HCT116 (cell line): ENCODE measurements around the gene SMAD9. TPM values are rescaled to one million over a fixed set of nuclear protein-coding genes. Genes with fewer than 3 reads are reported as not detected.

Experiments used
- ATAC-seq: fragments of 200-7000 bp; cut with Tn5 transposase; 2 replicates; pipeline ENCODE4 v1.9.1; 2020; ENCODE audit warnings: mild to moderate bottlenecking, moderate library complexity
- BruUV-seq: library from RNA; stranded (reverse); fragments of 400-500 nt; replicated peaks from 2 replicates; lab custom pipeline; 2021; lab: Mats Ljungman, UMichigan
- CTCF ChIA-PET: fragments of 300-600 bp; sonication (Branson Sonifier 250); formaldehyde crosslinking; loops from one replicate; lab custom pipeline; 2021; ENCODE audit warnings: antibody characterized with exemption; lab: Charles Lee
- POLR2A ChIA-PET: fragments of 300-600, 350-600 bp; sonication (Branson Sonifier 250); formaldehyde crosslinking; loops from one replicate; lab custom pipeline; 2021; ENCODE audit warnings: antibody characterized with exemption; lab: Charles Lee
- RAD21 ChIA-PET, 2 experiments: fragments of 300-600 bp; sonication (Branson Sonifier 250); formaldehyde crosslinking; loops; one replicate each; lab custom pipeline; 2023; ENCODE audit warnings: low total read pairs in 2 of 2; ENCODE audit not compliant: uncharacterized antibody in 2 of 2, unreplicated experiment in 2 of 2, low non-redundant PET in 1 of 2; lab: Charles Lee
- DNase-seq: peaks from one replicate; pipeline ENCODE4 v3.0.0-alpha.2; 2010; ENCODE audit warnings: low read depth, low spot score
- H2AFZ ChIP-seq: fragments of 200-600 bp; shearing (Covaris generic), sonication (generic); 2 replicates; pipeline ENCODE4 v1.6.1; 2017; ENCODE audit warnings: low read depth, mixed run types, mixed read lengths, antibody characterized with exemption, low read length; ENCODE audit not compliant: poor library complexity, severe bottlenecking
- H3K27ac ChIP-seq: 2 replicates; pipeline ENCODE4 v1.5.1; 2012; ENCODE audit warnings: low read depth, low read length
- H3K27me3 ChIP-seq: fragments of 200-600 bp; sonication (generic); 2 replicates; pipeline ENCODE4 v1.6.1; 2016; ENCODE audit warnings: mixed run types, low read length, mixed read lengths; ENCODE audit not compliant: insufficient read depth
- H3K36me3 ChIP-seq, 2 experiments: fragments of 200-500 bp in 1 of 2; fragments of 200-600 bp in 1 of 2; sonication (Bioruptor generic) in 1 of 2; sonication (generic) in 1 of 2; 2 replicates each; pipeline versions ENCODE4 v1.5.1 to v1.6.1; 2014 to 2016; ENCODE audit warnings: low read length in 2 of 2, inconsistent platforms in 1 of 2, mixed read lengths in 1 of 2, mixed run types in 1 of 2; ENCODE audit not compliant: insufficient read depth in 2 of 2, control insufficient read depth in 1 of 2
- H3K4me1 ChIP-seq, 2 experiments: fragments of 200-600 bp in 1 of 2; sonication (generic) in 1 of 2; 2 replicates each; pipeline versions ENCODE4 v1.5.1 to v1.6.1; 2012 to 2017; ENCODE audit warnings: low read length in 2 of 2, inconsistent platforms in 1 of 2, mild to moderate bottlenecking in 1 of 2, mixed read lengths in 1 of 2, mixed run types in 1 of 2, moderate library complexity in 1 of 2; ENCODE audit not compliant: insufficient read depth in 2 of 2, control insufficient read depth in 1 of 2
- H3K4me2 ChIP-seq: fragments of 200-600 bp; sonication (generic); 2 replicates; pipeline ENCODE4 v1.6.1; 2017; ENCODE audit warnings: mixed run types, low read length, mixed read lengths
- H3K4me3 ChIP-seq, 2 experiments: fragments of 200-600 bp in 1 of 2; sonication (generic) in 1 of 2; replicated peaks in 1 of 2; 2 replicates each; pipeline ENCODE4 v1.5.1; 2011 to 2016; ENCODE audit warnings: low read length in 2 of 2, control low read depth in 1 of 2, low read depth in 1 of 2, mild to moderate bottlenecking in 1 of 2, mixed read lengths in 1 of 2, mixed run types in 1 of 2
- H3K79me2 ChIP-seq: fragments of 200-600 bp; sonication (generic); 2 replicates; pipeline ENCODE4 v1.6.1; 2017; ENCODE audit warnings: mild to moderate bottlenecking, mixed run types, low read length, moderate library complexity, mixed read lengths; ENCODE audit not compliant: insufficient read depth
- H3K9ac ChIP-seq: fragments of 200-600 bp; sonication (generic); 2 replicates; pipeline ENCODE4 v1.6.1; 2016; ENCODE audit warnings: low read length, mixed read lengths
- H3K9me2 ChIP-seq: fragments of 200-600 bp; sonication (generic), shearing (Covaris generic); 2 replicates; pipeline ENCODE4 v1.6.1; 2017; ENCODE audit warnings: mixed run types, mild to moderate bottlenecking, moderate library complexity; ENCODE audit not compliant: insufficient read depth
- H3K9me3 ChIP-seq, 2 experiments: fragments of 200-500 bp in 1 of 2; fragments of 200-600 bp in 1 of 2; sonication (Bioruptor generic) in 1 of 2; sonication (generic) in 1 of 2; 2 replicates each; pipeline ENCODE4 v1.6.1; 2014 to 2017; ENCODE audit warnings: low read length in 2 of 2, mixed read lengths in 2 of 2, inconsistent platforms in 1 of 2, low read depth in 1 of 2, mild to moderate bottlenecking in 1 of 2, mixed run types in 1 of 2, moderate library complexity in 1 of 2; ENCODE audit not compliant: control insufficient read depth in 1 of 2, insufficient read depth in 1 of 2
- H4K20me1 ChIP-seq: fragments of 200-600 bp; sonication (generic), shearing (Covaris generic); 2 replicates; pipeline ENCODE4 v1.6.1; 2017; ENCODE audit warnings: mixed run types, mild to moderate bottlenecking, moderate library complexity; ENCODE audit not compliant: insufficient read depth
- POLR2A ChIP-seq: IDR thresholded peaks from 2 replicates; pipeline ENCODE4 v1.7.0; 2011; ENCODE audit warnings: borderline replicate concordance; ENCODE audit not compliant: insufficient read depth, insufficient read length; ENCODE audit errors: extremely low read depth
- POLR2AphosphoS5 ChIP-seq: IDR thresholded peaks from 2 replicates; pipeline ENCODE4 v1.6.1; 2011; ENCODE audit warnings: mild to moderate bottlenecking, low read depth, low read length, moderate library complexity
- RAD21 ChIP-seq: IDR thresholded peaks from 2 replicates; pipeline ENCODE4 v1.6.1; 2012; ENCODE audit warnings: low read depth, mild to moderate bottlenecking
- SIN3A ChIP-seq: IDR thresholded peaks from 2 replicates; pipeline ENCODE4 v1.6.1; 2012; ENCODE audit warnings: low read depth
- YY1 ChIP-seq: IDR thresholded peaks from 2 replicates; pipeline ENCODE4 v1.6.1; 2011; ENCODE audit warnings: low read length, low read depth, moderate library complexity, mild to moderate bottlenecking; ENCODE audit not compliant: insufficient replicate concordance; ENCODE audit errors: extremely low read depth
- ZNF274 ChIP-seq: fragments of 200-500 bp; sonication (Bioruptor generic); IDR thresholded peaks from 2 replicates; pipeline ENCODE4 v1.6.1; 2014; ENCODE audit warnings: mild to moderate bottlenecking, low read depth, low read length, inconsistent platforms
- intact Hi-C: fragments of 100-400 bp; cut with micrococcal nuclease; formaldehyde crosslinking; loops from 2 replicates; pipeline ENCODE4 v1.10.0; 2022
- total RNA-seq: library from RNA; stranded (reverse); gene quantifications from one replicate; pipeline ENCODE4 v1.2.1, GENCODE V29; 2021; ENCODE audit not compliant: unreplicated experiment
- TF ChIP-seq, protein P1 (sequence below), 3 experiments: fragments of 200-600 bp in 1 of 3; sonication (generic) in 1 of 3; IDR thresholded peaks in 2 of 3; conservative IDR thresholded peaks in 1 of 3; 2 replicates each; pipeline ENCODE4 v1.5.1; 2012 to 2017; ENCODE audit warnings: low read depth in 2 of 3, low read length in 2 of 3, antibody characterized with exemption in 1 of 3, borderline replicate concordance in 1 of 3, control low read depth in 1 of 3, mild to moderate bottlenecking in 1 of 3, mixed read lengths in 1 of 3, mixed run types in 1 of 3, moderate library complexity in 1 of 3; ENCODE audit not compliant: insufficient read depth in 1 of 3
- TF ChIP-seq, protein P2 (sequence below): IDR thresholded peaks from 2 replicates; pipeline ENCODE4 v1.6.1; 2011; ENCODE audit warnings: mild to moderate bottlenecking, low read length, moderate library complexity; ENCODE audit not compliant: insufficient replicate concordance; ENCODE audit errors: extremely low read depth
- TF ChIP-seq, protein P3 (sequence below): IDR thresholded peaks from 2 replicates; pipeline ENCODE4 v1.6.1; 2012

Gene SMAD9
- total RNA-seq, 1 experiment from 2014 or later, result 4.3 TPM

DNA sequence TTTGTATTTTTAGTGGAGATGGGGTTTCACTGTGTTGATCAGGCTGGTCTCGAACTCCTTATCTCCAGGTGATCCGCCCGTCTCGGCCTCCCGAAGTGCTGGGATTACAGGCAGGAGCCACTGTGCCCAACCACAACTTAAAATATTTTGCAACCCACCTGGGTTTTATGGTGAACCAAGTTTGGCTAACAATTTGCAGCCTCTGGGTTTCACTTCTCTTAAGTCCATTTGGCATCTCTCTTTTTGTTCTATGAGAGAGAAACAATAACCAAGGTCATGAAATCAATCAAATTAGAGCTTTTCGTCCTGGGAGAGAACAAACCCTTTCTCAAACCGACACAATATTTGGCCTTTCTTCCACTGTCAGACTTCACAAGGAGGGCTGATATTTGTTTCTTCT lies 5.6 kb upstream of the SMAD9 start:
- Histone ChIP-seq H3K9ac (no peak overlapping the region), H3K27ac (no peak overlapping the region), H3K4me1 (no peaks in the 10 kb centered on the region; a peak in 1 of 4 replicates), H4K20me1 (no peaks in the 10 kb centered on the region), H3K9me2 (no peaks in the 10 kb centered on the region), H3K79me2 (no peaks in the 10 kb centered on the region), H2AFZ (no peak overlapping the region), H3K36me3 (no peaks in the 10 kb centered on the region), H3K27me3 (no peaks in the 10 kb centered on the region), H3K9me3 (no peaks in the 10 kb centered on the region), H3K4me2 (no peak overlapping the region), H3K4me3 (no peak overlapping the region)
- RAD21 ChIA-PET, result no interaction called here
- no TSS peak for BruUV-seq
- ATAC-seq (no peak), DNase-seq (no peak)
- intact Hi-C loops, result no loop called here
- CTCF ChIA-PET, result no interaction called here
- POLR2A ChIA-PET, result no interaction called here
- TF ChIP-seq, protein P1, sequence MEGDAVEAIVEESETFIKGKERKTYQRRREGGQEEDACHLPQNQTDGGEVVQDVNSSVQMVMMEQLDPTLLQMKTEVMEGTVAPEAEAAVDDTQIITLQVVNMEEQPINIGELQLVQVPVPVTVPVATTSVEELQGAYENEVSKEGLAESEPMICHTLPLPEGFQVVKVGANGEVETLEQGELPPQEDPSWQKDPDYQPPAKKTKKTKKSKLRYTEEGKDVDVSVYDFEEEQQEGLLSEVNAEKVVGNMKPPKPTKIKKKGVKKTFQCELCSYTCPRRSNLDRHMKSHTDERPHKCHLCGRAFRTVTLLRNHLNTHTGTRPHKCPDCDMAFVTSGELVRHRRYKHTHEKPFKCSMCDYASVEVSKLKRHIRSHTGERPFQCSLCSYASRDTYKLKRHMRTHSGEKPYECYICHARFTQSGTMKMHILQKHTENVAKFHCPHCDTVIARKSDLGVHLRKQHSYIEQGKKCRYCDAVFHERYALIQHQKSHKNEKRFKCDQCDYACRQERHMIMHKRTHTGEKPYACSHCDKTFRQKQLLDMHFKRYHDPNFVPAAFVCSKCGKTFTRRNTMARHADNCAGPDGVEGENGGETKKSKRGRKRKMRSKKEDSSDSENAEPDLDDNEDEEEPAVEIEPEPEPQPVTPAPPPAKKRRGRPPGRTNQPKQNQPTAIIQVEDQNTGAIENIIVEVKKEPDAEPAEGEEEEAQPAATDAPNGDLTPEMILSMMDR (IDR thresholded peaks at IDR 0.05 in 2 of 3, conservative IDR thresholded peaks at IDR 0.05 in 1 of 3; ENCODE audit: borderline replicate concordance in 1 of 3, insufficient read depth in 1 of 3, low read depth in 2 of 3, low read length in 2 of 3), result no peak
- TF ChIP-seq, protein P2, sequence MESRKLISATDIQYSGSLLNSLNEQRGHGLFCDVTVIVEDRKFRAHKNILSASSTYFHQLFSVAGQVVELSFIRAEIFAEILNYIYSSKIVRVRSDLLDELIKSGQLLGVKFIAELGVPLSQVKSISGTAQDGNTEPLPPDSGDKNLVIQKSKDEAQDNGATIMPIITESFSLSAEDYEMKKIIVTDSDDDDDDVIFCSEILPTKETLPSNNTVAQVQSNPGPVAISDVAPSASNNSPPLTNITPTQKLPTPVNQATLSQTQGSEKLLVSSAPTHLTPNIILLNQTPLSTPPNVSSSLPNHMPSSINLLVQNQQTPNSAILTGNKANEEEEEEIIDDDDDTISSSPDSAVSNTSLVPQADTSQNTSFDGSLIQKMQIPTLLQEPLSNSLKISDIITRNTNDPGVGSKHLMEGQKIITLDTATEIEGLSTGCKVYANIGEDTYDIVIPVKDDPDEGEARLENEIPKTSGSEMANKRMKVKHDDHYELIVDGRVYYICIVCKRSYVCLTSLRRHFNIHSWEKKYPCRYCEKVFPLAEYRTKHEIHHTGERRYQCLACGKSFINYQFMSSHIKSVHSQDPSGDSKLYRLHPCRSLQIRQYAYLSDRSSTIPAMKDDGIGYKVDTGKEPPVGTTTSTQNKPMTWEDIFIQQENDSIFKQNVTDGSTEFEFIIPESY, result no peak

DNA sequence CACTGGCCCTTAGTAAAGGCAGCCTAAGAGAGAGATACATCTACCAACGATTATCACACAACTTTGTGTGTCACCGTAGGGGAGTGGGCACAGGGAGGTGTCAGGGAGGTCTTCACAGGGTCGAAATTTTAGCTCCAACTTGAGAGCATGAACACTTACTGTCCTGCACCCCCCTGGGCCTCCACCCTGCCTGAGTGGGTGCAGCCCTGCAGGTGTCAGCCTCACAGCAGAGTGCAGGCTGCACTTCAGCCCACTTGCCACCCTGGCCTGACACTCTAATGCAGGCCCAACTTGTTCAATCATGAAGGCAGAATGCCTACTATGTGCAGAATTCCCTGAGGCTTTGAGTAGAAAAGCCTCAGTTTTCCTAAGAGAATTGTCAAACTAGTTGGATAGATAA lies 4.0 kb upstream of the SMAD9 start:
- Histone ChIP-seq H3K9ac (no peak overlapping the region), H4K20me1 (no peaks in the 10 kb centered on the region), H3K27me3 (no peaks in the 10 kb centered on the region), H3K4me1 (peaks cover 1 to 8% of the 10 kb centered on the region in 2 experiments; a peak in 3 of 4 replicates), H2AFZ (no peak overlapping the region), H3K4me2 (no peak overlapping the region), H3K4me3 (no peak overlapping the region), H3K36me3 (no peaks in the 10 kb centered on the region), H3K79me2 (no peaks in the 10 kb centered on the region), H3K27ac (no peak overlapping the region), H3K9me2 (no peaks in the 10 kb centered on the region), H3K9me3 (no peaks in the 10 kb centered on the region)
- ChIA-PET POLR2A (no interaction called here), RAD21 (no interaction called here), CTCF (no interaction called here)
- intact Hi-C loops, result no loop called here
- DNase-seq (no peak), ATAC-seq (no peak)
- BruUV-seq, result no TSS peak
- TF ChIP-seq POLR2AphosphoS5, result no peak
- no peak for TF ChIP-seq RAD21
- TF ChIP-seq, protein P2, result no peak
- TF ChIP-seq, protein P1 (IDR thresholded peaks at IDR 0.05 in 2 of 3, conservative IDR thresholded peaks at IDR 0.05 in 1 of 3; ENCODE audit: borderline replicate concordance in 1 of 3, insufficient read depth in 1 of 3, low read depth in 2 of 3, low read length in 2 of 3), result no peak
- no peak for TF ChIP-seq POLR2A
- TF ChIP-seq YY1, result no peak
- TF ChIP-seq SIN3A, result no peak
- no peak for TF ChIP-seq ZNF274
- TF ChIP-seq, protein P3, sequence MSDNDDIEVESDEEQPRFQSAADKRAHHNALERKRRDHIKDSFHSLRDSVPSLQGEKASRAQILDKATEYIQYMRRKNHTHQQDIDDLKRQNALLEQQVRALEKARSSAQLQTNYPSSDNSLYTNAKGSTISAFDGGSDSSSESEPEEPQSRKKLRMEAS, result no peak
